GM21528 (cell line): ENCODE data around the gene ADCY1.

ENCODE experiments used
- ATAC-seq: cut with Tn5 transposase; IDR thresholded peaks from one replicate; pipeline ENCODE4 v1.9.1; 2021; ENCODE audit warnings: mild to moderate bottlenecking, moderate library complexity; ENCODE audit not compliant: unreplicated experiment, low FRiP score

Gene ADCY1

DNA sequence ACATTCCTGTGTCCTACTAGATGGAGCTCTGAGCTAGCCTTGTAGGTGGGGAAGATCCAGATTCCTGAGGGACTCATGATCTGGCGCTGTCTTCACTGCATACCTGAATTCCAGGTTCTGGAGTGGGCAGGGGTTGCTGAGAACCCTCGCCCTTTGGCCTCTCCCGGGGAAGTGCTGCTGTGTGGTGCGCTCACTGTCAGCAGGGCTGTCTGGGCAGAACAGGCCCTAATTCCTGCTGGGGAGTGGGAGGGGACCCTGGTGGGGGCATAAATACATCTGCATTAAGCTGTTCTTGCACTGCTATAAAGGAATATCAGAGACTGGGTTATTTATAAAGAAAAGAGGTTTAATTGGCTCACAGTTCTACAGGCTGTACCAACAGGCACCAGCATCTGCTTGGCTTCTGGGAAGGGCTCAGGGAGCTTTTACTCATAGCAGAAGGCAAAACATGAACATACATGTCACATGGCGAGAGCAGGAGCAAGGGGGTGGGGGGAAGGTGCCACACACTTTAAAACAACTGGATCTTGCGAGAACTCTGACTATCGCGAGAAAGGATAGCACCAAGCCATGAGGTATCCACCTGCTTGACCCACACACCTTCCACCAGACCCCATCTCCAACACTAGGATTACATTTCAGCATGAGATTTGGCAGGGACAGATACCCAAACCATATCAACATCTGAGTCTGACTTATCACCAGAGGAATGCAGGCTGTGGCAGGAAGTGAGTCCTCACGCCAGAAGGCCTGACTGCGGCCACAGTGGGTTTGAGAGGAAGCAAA, 115.0 kb downstream of the ADCY1 start:
- no peak for ATAC-seq

GRCh38 chr7:45689797-45690761, 115.9 kb downstream of the ADCY1 start:
- ATAC-seq = no peak

GRCh38 chr7:45690762-45691150, 116.6 kb downstream of the ADCY1 start:
- no peak for ATAC-seq

GRCh38 chr7:45691155-45691656, 117.0 kb downstream of the ADCY1 start:
- ATAC-seq = no peak

DNA sequence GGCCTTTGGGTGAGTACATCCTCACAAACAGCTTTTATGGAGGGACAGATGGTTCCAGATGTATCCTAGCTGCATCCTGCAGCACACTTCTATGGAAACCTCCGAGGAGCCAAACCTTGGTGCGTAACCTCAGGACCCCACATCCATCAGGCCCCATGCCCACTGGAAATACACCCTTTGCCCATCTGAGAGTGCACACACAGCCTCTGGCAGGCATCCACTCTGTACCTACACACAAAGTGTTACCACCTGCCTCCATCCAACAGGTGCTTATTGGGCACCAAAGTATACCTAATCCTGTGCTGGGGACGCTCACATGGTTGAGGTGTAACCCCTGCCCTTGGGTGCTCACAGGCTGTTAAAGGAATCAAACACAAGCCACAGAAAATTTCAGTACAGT, 117.9 kb downstream of the ADCY1 start:
- ATAC-seq = no peak

DNA sequence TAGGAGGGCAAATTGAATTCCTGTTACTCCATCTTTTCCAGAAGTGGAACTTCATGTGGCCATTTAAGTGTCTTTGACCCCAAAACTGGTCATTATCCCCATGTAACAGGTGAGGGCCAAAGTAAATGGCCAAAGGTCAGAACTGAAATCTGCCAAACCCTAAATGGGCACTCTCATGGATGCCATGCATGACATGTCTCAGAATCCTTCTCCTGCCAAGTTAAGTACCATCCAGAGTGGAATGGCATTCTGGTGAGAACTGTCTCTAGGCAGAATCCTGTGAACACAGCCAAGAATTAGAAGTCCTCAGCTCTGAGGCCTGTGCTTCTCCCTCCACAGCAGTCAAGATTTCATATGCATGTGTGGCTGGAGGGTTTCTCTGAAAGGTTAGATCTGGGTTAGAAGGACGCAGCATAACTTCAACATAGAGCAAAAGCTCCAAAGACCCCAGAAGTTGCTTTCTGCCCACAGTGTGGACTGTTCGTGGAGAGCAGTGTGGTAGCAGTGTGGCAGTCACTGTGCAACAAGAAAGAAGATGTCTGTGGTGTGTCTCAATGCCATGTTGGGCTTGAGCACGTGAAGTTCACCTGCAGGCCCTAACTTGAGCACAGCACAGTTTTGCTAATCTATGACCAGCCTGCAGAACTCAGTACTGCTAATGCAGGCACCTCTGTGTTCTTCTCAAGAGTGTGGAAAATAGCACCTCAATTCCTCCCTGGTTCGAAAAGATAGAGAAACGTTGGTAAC, 121.3 kb downstream of the ADCY1 start:
- ATAC-seq = no peak

DNA sequence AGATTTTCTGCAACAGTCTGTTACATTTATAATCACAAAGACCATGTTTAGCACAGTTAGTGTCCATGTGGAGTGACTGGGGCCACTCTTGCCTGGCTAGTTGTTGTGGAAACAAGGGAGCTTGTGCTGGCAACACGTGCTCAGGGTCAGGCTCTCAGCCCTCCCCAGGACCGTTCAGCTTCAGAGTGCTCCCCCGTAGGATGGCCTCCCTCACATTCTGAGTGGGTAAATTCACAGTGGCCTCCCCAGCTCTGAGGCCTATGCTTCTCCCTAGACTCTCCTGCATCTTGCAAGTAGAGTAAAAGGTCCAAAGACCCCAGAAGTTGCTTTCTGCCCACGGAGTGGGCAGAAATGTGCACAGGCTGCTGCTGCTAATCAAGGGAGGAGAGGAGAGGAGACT, 122.3 kb downstream of the ADCY1 start:
- no peak for ATAC-seq

- no peak for ATAC-seq
Measured at GRCh38 chr7:45697576-45698136, 123.5 kb downstream of the ADCY1 start.

- ATAC-seq = no peak
Measured at GRCh38 chr7:45698303-45699014, 124.3 kb downstream of the ADCY1 start.

DNA sequence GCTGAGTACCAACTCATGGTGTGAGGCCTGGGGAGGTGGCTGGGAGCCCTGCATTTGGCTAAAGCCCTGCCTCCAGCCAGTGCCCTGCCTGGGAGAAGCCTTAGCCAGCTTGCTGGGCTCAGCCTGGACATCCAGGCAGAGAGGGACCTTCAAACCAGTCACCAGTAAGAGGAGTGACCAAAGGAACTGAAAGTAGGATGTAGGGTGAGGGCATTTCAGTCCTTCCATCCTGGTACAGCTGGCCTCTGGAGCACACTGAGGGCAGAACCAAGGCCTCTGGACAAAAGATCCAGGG, 124.8 kb downstream of the ADCY1 start:
- ATAC-seq = no peak

DNA sequence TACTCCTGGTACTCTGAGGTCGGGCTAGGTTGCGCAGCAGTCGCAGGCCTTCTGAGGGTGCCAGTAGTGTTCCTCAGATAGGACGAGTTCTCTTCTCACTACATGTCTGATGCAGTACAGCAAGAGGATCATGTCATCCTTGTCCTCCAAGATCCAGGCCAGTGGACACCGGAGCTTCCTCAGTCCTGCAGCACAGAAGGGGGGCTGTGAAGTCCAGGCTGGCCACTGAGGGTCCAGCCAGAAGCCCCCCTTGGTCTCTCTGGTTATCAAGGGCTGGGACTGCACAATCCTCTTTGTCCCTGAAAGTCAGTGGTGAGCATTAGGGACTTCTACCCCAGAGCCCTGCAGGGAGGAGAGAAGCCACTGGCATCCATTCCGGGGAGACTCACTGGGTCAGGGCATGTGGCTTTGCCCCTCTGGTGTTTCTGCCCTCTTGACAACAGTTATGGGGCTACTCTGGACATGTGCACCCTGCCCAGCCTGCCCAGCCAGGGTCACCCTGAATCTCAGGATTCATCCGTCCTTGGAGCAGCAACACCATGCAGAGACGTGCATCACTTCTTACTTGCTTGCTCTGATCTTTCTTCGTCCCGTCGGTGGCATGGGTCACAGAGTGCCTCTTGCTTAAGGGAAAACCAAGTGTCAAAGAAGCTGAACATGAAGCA, 125.7 kb downstream of the ADCY1 start:
- ATAC-seq = no peak

- ATAC-seq = no peak
Measured at GRCh38 chr7:45700556-45700955, 126.4 kb downstream of the ADCY1 start.

DNA sequence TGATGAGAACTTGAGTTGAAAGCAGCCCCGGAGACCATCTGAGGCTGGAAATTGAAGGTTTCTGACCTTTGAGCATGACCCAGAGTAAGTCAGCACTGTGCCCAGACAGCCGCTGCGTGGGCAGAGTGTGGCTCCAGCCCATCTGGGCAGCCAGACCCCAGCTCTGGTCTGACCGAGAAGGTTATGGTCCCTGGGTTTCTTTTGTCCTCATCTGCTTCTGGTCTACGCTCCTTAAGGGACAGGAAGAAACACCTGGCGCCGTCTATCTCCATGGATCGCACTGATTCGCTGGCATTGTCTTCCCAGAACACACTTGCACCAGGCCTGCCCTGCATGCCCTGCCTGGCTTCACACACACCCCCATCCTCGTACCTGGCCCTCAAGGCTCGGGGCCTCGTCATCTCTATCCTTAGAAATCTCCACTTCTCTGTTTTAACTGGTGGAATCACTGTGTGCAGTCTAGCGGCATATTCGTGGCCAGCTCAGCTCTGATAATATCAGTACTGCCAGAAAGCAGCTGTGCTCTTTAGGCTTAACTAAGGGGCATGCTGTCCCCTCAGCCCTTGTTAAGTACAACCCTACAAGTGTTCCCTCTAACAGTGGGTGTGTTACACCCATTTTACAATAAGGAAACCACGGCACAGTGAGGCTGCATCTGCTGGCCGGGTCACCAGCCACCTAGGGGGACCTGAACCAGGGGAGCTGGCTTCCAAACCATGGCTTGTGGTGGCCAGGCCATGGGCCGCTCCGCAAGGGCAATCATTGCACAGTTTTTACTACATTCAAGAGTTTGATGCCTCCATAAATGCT, 127.7 kb downstream of the ADCY1 start:
- ATAC-seq = no peak

- ATAC-seq = no peak
Measured at GRCh38 chr7:45702751-45703150, 128.6 kb downstream of the ADCY1 start.

DNA sequence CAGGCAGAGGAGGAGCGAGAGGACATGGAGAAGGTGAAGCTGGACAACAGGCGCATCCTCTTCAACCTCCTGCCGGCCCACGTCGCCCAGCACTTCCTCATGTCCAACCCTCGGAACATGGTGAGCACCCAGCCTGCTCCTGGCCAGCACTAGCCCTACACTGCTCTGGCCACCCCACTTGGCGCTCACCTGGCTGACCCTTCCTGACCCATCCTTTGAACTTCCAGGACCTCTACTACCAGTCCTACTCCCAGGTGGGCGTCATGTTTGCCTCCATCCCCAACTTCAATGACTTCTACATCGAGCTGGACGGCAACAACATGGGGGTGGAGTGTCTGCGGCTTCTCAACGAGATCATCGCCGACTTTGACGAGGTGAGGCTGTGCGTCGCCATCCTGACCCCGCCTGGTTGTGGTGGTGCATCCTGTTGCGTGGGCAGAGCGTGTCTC, 129.2 kb downstream of the ADCY1 start:
- no peak for ATAC-seq

GRCh38 chr7:45703911-45704682, 129.9 kb downstream of the ADCY1 start:
- ATAC-seq = no peak

DNA sequence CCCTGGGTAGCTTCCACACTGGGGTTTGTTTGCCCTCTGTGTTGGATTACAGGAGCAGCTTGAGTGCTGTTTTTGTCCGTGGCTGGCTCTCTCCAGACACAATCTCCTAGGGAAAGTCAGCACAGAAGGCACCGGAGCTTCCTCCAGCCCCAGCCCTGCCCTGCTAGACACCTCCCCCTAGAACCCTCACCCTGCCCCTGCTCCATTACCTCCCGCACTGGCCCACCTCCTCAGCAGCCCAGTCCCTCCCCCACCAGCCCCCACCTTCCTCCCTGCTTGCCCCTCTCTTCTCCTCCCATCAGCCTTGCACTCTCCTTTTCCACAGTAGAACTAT, 130.5 kb downstream of the ADCY1 start:
- no peak for ATAC-seq
